Neural progenitor cell (in vitro differentiated cells): ENCODE data around the gene PLEKHG2.

Source experiments
- CTCF ChIP-seq: fragments of 200-600 bp; sonication (generic); IDR thresholded peaks from 2 replicates; pipeline ENCODE4 v1.5.1; 2017; ENCODE audit warnings: antibody characterized with exemption, mild to moderate bottlenecking
- EZH2 ChIP-seq: fragments of 200-600 bp; sonication (generic); IDR thresholded peaks from 2 replicates; pipeline ENCODE4 v1.6.1; 2017; ENCODE audit warnings: antibody characterized with exemption, mild to moderate bottlenecking, moderate library complexity

DNA sequence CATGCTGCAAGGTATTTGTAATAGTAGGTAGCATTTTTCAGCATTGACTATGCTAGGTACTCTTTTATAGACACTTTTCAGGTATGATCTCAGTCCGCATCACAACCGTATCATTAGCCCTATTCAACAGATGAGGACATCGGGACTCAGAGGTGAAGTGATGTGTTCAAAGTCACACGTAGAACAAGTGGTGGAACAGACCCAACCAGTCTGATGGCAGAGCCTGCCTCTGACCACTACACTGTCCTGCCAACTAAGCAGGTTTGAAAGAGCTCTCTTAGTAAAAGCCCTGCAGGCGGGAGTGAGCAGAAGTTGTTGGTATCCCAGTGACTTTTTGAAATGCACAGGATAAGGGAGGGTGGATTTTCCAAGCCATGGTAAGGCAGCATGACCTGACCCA is 41.7 kb upstream of the PLEKHG2 start:
- TF ChIP-seq CTCF (no peak), EZH2 (no peak)
